Large intestine (tissue), 3 donors: Measurements from ENCODE around the gene FAM210A. TPM values are rescaled to one million over a fixed set of nuclear protein-coding genes. Genes with fewer than 3 reads are reported as not detected.

Experiments used
- DNase-seq, 2 donors: peaks; one replicate each; pipeline versions ENCODE4 v3.0.0 to v3.0.0-alpha.2; 2013
- H3K27ac ChIP-seq: one replicate; pipeline ENCODE4 v1.5.1; 2013; ENCODE audit warnings: low read length
- H3K27me3 ChIP-seq: 2 replicates; pipeline ENCODE4 v1.6.1; 2013; ENCODE audit warnings: low read length; ENCODE audit not compliant: control insufficient read depth, insufficient read depth
- H3K36me3 ChIP-seq: 2 replicates; pipeline ENCODE4 v1.6.1; 2013; ENCODE audit warnings: low read length; ENCODE audit not compliant: control insufficient read depth, insufficient read depth
- H3K4me1 ChIP-seq: one replicate; pipeline ENCODE4 v1.6.1; 2013; ENCODE audit warnings: low read length; ENCODE audit not compliant: control insufficient read depth, insufficient read depth
- H3K4me3 ChIP-seq: one replicate; pipeline ENCODE4 v1.5.1; 2013; ENCODE audit warnings: low read length
- H3K9me3 ChIP-seq: one replicate; pipeline ENCODE4 v1.6.1; 2013; ENCODE audit warnings: mild to moderate bottlenecking, low read depth, low read length, moderate library complexity; ENCODE audit not compliant: control insufficient read depth
- WGBS: methylation state at CpG from one replicate; pipeline ENCODE4 v1.1.5; 2013; ENCODE audit warnings: low lambda C conversion rate; ENCODE audit not compliant: insufficient coverage; 5-methylcytosine and 5-hydroxymethylcytosine counted together
- polyA plus RNA-seq: library from polyadenylated mRNA; unstranded; fragments of 120-200 nt; gene quantifications from one replicate; pipeline ENCODE4 v1.2.1, GENCODE V29; 2013

FAM210A gene
- polyA plus RNA-seq, 1 donor, result 16.7 TPM

GRCh38 chr18:13623871-13624270 lies 102.5 kb downstream of the FAM210A start:
- Histone ChIP-seq H3K27ac (no peak overlapping the region), H3K9me3 (no peaks in the 10 kb centered on the region), H3K27me3 (no peaks in the 10 kb centered on the region), H3K36me3 (no peaks in the 10 kb centered on the region), H3K4me3 (no peak overlapping the region), H3K4me1 (no peaks in the 10 kb centered on the region)
- WGBS, result no CpG with 5 or more reads among the region's 13 CpGs
- DNase-seq, result no peak

GRCh38 chr18:13623348-13623747 lies 103.0 kb downstream of the FAM210A start:
- Histone ChIP-seq H3K9me3 (no peaks in the 10 kb centered on the region), H3K27ac (no peak overlapping the region), H3K36me3 (no peaks in the 10 kb centered on the region), H3K4me1 (no peaks in the 10 kb centered on the region), H3K27me3 (no peaks in the 10 kb centered on the region), H3K4me3 (no peak overlapping the region)
- WGBS, result no CpG with 5 or more reads among the region's 10 CpGs
- DNase-seq, result no peak

GRCh38 chr18:13622751-13623150 lies 103.6 kb downstream of the FAM210A start:
- Histone ChIP-seq H3K4me3 (no peak overlapping the region), H3K36me3 (no peaks in the 10 kb centered on the region), H3K9me3 (no peaks in the 10 kb centered on the region), H3K4me1 (no peaks in the 10 kb centered on the region), H3K27ac (no peak overlapping the region), H3K27me3 (no peaks in the 10 kb centered on the region)
- no CpG with 5 or more reads among the region's 8 CpGs for WGBS
- DNase-seq, result no peak

- no CpG with 5 or more reads among the region's 19 CpGs for WGBS
- H3K9me3 ChIP-seq, result no peaks in the 10 kb centered on the region
- H3K4me1 ChIP-seq, result no peaks in the 10 kb centered on the region
- no peak overlapping the region for H3K4me3 ChIP-seq
- DNase-seq, result no peak
- no peaks in the 10 kb centered on the region for H3K27me3 ChIP-seq
- H3K27ac ChIP-seq, result no peak overlapping the region
- H3K36me3 ChIP-seq, result no peaks in the 10 kb centered on the region
Observed at GRCh38 chr18:13621886-13622619, 104.3 kb downstream of the FAM210A start.

- Histone ChIP-seq H3K27ac (no peak overlapping the region), H3K4me1 (no peaks in the 10 kb centered on the region), H3K27me3 (no peaks in the 10 kb centered on the region), H3K9me3 (no peaks in the 10 kb centered on the region), H3K4me3 (no peak overlapping the region), H3K36me3 (no peaks in the 10 kb centered on the region)
- WGBS, result no CpG with 5 or more reads among the region's 23 CpGs
- no peak for DNase-seq
Observed at GRCh38 chr18:13621446-13621849, 104.9 kb downstream of the FAM210A start.

- H3K27ac ChIP-seq, result no peak overlapping the region
- WGBS, result no CpG with 5 or more reads among the region's 29 CpGs
- H3K4me3 ChIP-seq, result no peak overlapping the region
- H3K36me3 ChIP-seq, result no peaks in the 10 kb centered on the region
- DNase-seq, result no peak
- no peaks in the 10 kb centered on the region for H3K4me1 ChIP-seq
- H3K27me3 ChIP-seq, result no peaks in the 10 kb centered on the region
- no peaks in the 10 kb centered on the region for H3K9me3 ChIP-seq
Observed at GRCh38 chr18:13620818-13621445, 105.4 kb downstream of the FAM210A start.

- H3K27ac ChIP-seq, result no peak overlapping the region
- no CpG with 5 or more reads among the region's 10 CpGs for WGBS
- no peak for DNase-seq
Observed at GRCh38 chr18:13620206-13620672, 106.1 kb downstream of the FAM210A start.

GRCh38 chr18:13619505-13620205 lies 106.7 kb downstream of the FAM210A start:
- Histone ChIP-seq H3K36me3 (no peaks in the 10 kb centered on the region), H3K4me1 (no peaks in the 10 kb centered on the region), H3K27ac (no peak overlapping the region), H3K9me3 (no peaks in the 10 kb centered on the region), H3K27me3 (peaks cover 3% of the 10 kb centered on the region), H3K4me3 (no peak overlapping the region)
- no peak for DNase-seq
- WGBS, result no CpG with 5 or more reads among the region's 20 CpGs

More at GRCh38 chr18:13620206-13620672, 106.1 kb downstream of the FAM210A start:
- H3K27me3 ChIP-seq, result no peaks in the 10 kb centered on the region
- no peak overlapping the region for H3K4me3 ChIP-seq
- H3K4me1 ChIP-seq, result no peaks in the 10 kb centered on the region
- H3K36me3 ChIP-seq, result no peaks in the 10 kb centered on the region
- no peaks in the 10 kb centered on the region for H3K9me3 ChIP-seq

- H3K4me1 ChIP-seq, result no peaks in the 10 kb centered on the region
- no peak for DNase-seq
Observed at GRCh38 chr18:13618760-13619438, 107.5 kb downstream of the FAM210A start.

More at GRCh38 chr18:13618760-13619438, 107.5 kb downstream of the FAM210A start:
- Histone ChIP-seq H3K36me3 (no peaks in the 10 kb centered on the region), H3K27ac (no peak overlapping the region), H3K4me3 (no peak overlapping the region), H3K27me3 (peaks cover 3% of the 10 kb centered on the region), H3K9me3 (no peaks in the 10 kb centered on the region)
- no CpG with 5 or more reads among the region's 13 CpGs for WGBS
